ENCODE data around the gene ENOSF1. TPM values are rescaled to one million over a fixed set of nuclear protein-coding genes. Genes with fewer than 3 reads are reported as not detected.
A peak's percentile ranks its signal among the peaks of the same experiment; 100 is the strongest.

ENOSF1 gene
- total and polyA plus RNA-seq, 2 of the 13 experiments (the other 11 are each of a cell fraction or from before 2014, with no cell fraction given), result 37.6 to 40.1 TPM

- no peak for TF ChIP-seq ZNF639 (CRISPR knock-in tag; conservative IDR thresholded peaks at IDR 0.05)
- TF ChIP-seq ZNF614 (CRISPR knock-in tag; IDR thresholded peaks at IDR 0.05; ENCODE audit: borderline replicate concordance), result no peak
- TF ChIP-seq U2AF2 (IDR thresholded peaks at IDR 0.05; ENCODE audit: low read depth, low read length), result no peak
- no peak for TF ChIP-seq HOMEZ (CRISPR knock-in tag; IDR thresholded peaks at IDR 0.05; ENCODE audit: low read depth)
- no peak for TF ChIP-seq ZNF782 (CRISPR knock-in tag; IDR thresholded peaks at IDR 0.05; ENCODE audit: borderline replicate concordance)
- TF ChIP-seq HNF4G (IDR thresholded peaks at IDR 0.05; ENCODE audit: borderline replicate concordance, low read depth, low read length), result peak; percentile 45; the same call in 1 of the 2 replicates
- no peak for TF ChIP-seq HNF4G (CRISPR knock-in tag; IDR thresholded peaks at IDR 0.05; ENCODE audit: borderline replicate concordance, low read depth)
- no peak for TF ChIP-seq IKZF4 (CRISPR knock-in tag; IDR thresholded peaks at IDR 0.05; ENCODE audit: borderline replicate concordance, low read depth, not compliant biosample characterization)
- no peak for TF ChIP-seq ZZZ3 (CRISPR knock-in tag; IDR thresholded peaks at IDR 0.05; ENCODE audit: borderline replicate concordance)
- TF ChIP-seq RFXANK (CRISPR knock-in tag; IDR thresholded peaks at IDR 0.05), result no peak
- TF ChIP-seq ZNF775 (CRISPR knock-in tag; IDR thresholded peaks at IDR 0.05; ENCODE audit: borderline replicate concordance), result 0 out of 2 replicates have a peak, but pooled peaks have one; percentile 35
- TF ChIP-seq FOSL1 (CRISPR knock-in tag; IDR thresholded peaks at IDR 0.05; ENCODE audit: borderline replicate concordance), result no peak
- TF ChIP-seq MBD4 (IDR thresholded peaks at IDR 0.05; ENCODE audit: borderline replicate concordance, low read length), result no peak
- no peak for TF ChIP-seq ZBTB2 (CRISPR knock-in tag; IDR thresholded peaks at IDR 0.05; ENCODE audit: low read depth)
- no peak for TF ChIP-seq DNMT3B (CRISPR knock-in tag; conservative IDR thresholded peaks at IDR 0.05)
- TF ChIP-seq ZMAT5 (CRISPR knock-in tag; IDR thresholded peaks at IDR 0.05; ENCODE audit: borderline replicate concordance, low read depth), result no peak
- no peak for TF ChIP-seq MAZ (IDR thresholded peaks at IDR 0.05; ENCODE audit: borderline replicate concordance, low read depth, low read length)
- TF ChIP-seq MAZ (CRISPR knock-in tag; IDR thresholded peaks at IDR 0.05; ENCODE audit: low read depth), result 0 out of 2 replicates have a peak, but pooled peaks have one; percentile 35
- no peak for TF ChIP-seq SMARCC2 (IDR thresholded peaks at IDR 0.05)
Observed at GRCh38 chr18:703213-703967, 9.0 kb downstream of the ENOSF1 start (continued).

Measured in HepG2 (cell line).